Ovary (tissue), 9 donors: ENCODE measurements around the gene CLCN1. TPM values are rescaled to one million over a fixed set of nuclear protein-coding genes. Genes with fewer than 3 reads are reported as not detected.

Experiments used
- DNase-seq, 5 donors: peaks; one replicate each; pipeline ENCODE4 v3.0.0-alpha.2; 2019 to 2020
- H3K27ac ChIP-seq, 2 donors: fragments of 200-600 bp; one replicate each; pipeline versions ENCODE4 v1.5.1 to v1.8.0; 2019 to 2022
- H3K27me3 ChIP-seq: fragments of 200-600 bp; one replicate; pipeline ENCODE4 v1.8.0; 2022
- H3K36me3 ChIP-seq: fragments of 200-600 bp; sonication (generic); one replicate; pipeline ENCODE4 v1.5.1; 2019
- H3K4me1 ChIP-seq: one replicate; pipeline ENCODE4 v1.8.1; 2013; ENCODE audit warnings: mild to moderate bottlenecking, moderate library complexity; ENCODE audit not compliant: insufficient read depth
- H3K4me3 ChIP-seq: fragments of 200-600 bp; sonication (generic); one replicate; pipeline ENCODE4 v1.5.1; 2017
- H3K9me3 ChIP-seq, 2 donors: fragments of 200-600 bp in 1 of 2; sonication (generic) in 1 of 2; one replicate each; pipeline versions ENCODE4 v1.5.1 to v1.8.1; 2013 to 2019; ENCODE audit warnings: mild to moderate bottlenecking in 1 of 2, moderate library complexity in 1 of 2
- CTCF ChIP-seq, 3 donors: fragments of 450-650 bp in 2 of 3; fragments of 200-600 bp in 1 of 3; IDR thresholded peaks; one replicate each; pipeline versions ENCODE4 v1.5.1 to v1.8.0; 2016 to 2022; ENCODE audit warnings: antibody characterized with exemption in 3 of 3, mild to moderate bottlenecking in 1 of 3
- EP300 ChIP-seq: sonication (generic); formaldehyde crosslinking; IDR thresholded peaks from one replicate; pipeline ENCODE4 v1.6.1; 2017; ENCODE audit warnings: antibody characterized with exemption
- POLR2A ChIP-seq: fragments of 450-650 bp; IDR thresholded peaks from one replicate; pipeline ENCODE4 v1.6.1; 2017; ENCODE audit warnings: antibody characterized with exemption, mild to moderate bottlenecking, moderate library complexity
- WGBS, 3 donors: extraction: QIAGEN DNeasy Blood & Tissue Kit in 1 of 3; methylation state at CpG; one replicate each; pipeline versions ENCODE4 v1.1.5 to v1.1.7; 2013 to 2017; 5-methylcytosine and 5-hydroxymethylcytosine counted together
- intact Hi-C, 4 donors: fragments of 100-400 bp; cut with DNase I; formaldehyde crosslinking; loops; one replicate each; pipeline versions ENCODE4 v1.11.0 to v1.15.1; 2022 to 2023
- polyA plus RNA-seq, 2 donors: library from polyadenylated mRNA; stranded (reverse); fragments of 200-250 nt in 1 of 2; fragments of 350-450 nt in 1 of 2; fragmentation: Illumina TruSeq in 1 of 2; extraction: RNeasy Lipid Tissue Mini Kit (QIAGEN cat#74804) in 1 of 2; gene quantifications; one replicate each; pipeline ENCODE4 v1.2.3, GENCODE V29; 2013 to 2014
- total RNA-seq, 7 donors: library from RNA; depleted of rRNA in 2 of 7; stranded (reverse); fragments of >200 nt in 2 of 7; fragmentation: NEBNext Ultra II Directional in 3 of 7; extraction: Animal tissue kit (Norgen Biotek cat#: 25700) in 3 of 7; gene quantifications; one replicate each; pipeline versions ENCODE4 v1.1.0 to v1.2.4, GENCODE V29; 2016 to 2023
- donor health status: DM: no; HTN: no; CAD: no; lungs with moderate emphysema.
- donor health status: DM: no; HTN: no; CAD: no.
- donor health status: Bipolar disorder and iron deficiency.
- donor health status: DM: yes; HTN: yes; CAD: no.
- donor health status: DM: no; HTN: no; CAD: no.
- donor health status: DM: yes; HTN: yes; CAD: no.

CLCN1 gene
- total and polyA plus RNA-seq, 9 donors = 0.10 TPM; not detected in 8

- H3K4me3 ChIP-seq = no peak within 1 kb of the TSS
- H3K9me3 ChIP-seq = no peaks in the 10 kb centered on the region
- no peak for DNase-seq
- no peaks in the 10 kb centered on the region for H3K36me3 ChIP-seq
- H3K27me3 ChIP-seq = no peaks in the 10 kb centered on the region
- WGBS, 3 donors = 62 to 81% (median 68%) methylated on average over 18 to 19 of the region's 19 CpGs
- H3K27ac ChIP-seq = no peak within 1 kb of the TSS
- TF ChIP-seq POLR2A (no peak), EP300 (no peak), CTCF (IDR thresholded peaks at IDR 0.05) (no peak)
- no peaks in the 10 kb centered on the region for H3K4me1 ChIP-seq
- intact Hi-C loops = no loop called here
These were observed 31.1 kb upstream of the CLCN1 start, which contains the start of gene TMEM139 for GRCh38 chr7:143284591-143285469. TSS of gene TMEM139 (plus strand) at chr7:143284958. CDS start at chr7:143285958, 1,000 bp downstream.

DNA sequence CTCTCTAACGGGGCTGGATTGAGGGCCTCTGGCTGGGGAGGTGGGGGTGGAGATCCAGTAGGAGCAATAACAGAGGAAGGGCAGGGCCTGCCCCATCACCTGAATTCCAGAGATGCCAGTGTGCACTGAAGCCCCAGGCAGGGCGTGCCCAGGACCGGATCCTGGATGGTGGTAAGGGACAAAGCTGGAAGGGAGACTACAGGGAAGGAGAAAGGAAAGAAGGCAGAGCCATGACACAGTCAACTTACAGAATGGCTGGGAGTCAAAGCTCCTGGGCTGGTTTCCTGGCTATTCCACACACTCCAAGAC lies 30.5 kb upstream of the CLCN1 start:
- no peaks in the 10 kb centered on the region for H3K36me3 ChIP-seq
- WGBS, 3 donors = 68 to 71% (median 70%) methylated on average over 3 of the region's 3 CpGs
- no peaks in the 10 kb centered on the region for H3K27me3 ChIP-seq
- no peak overlapping the region for H3K4me3 ChIP-seq
- no peak for TF ChIP-seq POLR2A
- no peak for TF ChIP-seq EP300
- no peak for TF ChIP-seq CTCF (IDR thresholded peaks at IDR 0.05)
- intact Hi-C loops = no loop called here
- no peak for DNase-seq
- H3K9me3 ChIP-seq = no peaks in the 10 kb centered on the region
- no peak overlapping the region for H3K27ac ChIP-seq
- no peaks in the 10 kb centered on the region for H3K4me1 ChIP-seq

DNA sequence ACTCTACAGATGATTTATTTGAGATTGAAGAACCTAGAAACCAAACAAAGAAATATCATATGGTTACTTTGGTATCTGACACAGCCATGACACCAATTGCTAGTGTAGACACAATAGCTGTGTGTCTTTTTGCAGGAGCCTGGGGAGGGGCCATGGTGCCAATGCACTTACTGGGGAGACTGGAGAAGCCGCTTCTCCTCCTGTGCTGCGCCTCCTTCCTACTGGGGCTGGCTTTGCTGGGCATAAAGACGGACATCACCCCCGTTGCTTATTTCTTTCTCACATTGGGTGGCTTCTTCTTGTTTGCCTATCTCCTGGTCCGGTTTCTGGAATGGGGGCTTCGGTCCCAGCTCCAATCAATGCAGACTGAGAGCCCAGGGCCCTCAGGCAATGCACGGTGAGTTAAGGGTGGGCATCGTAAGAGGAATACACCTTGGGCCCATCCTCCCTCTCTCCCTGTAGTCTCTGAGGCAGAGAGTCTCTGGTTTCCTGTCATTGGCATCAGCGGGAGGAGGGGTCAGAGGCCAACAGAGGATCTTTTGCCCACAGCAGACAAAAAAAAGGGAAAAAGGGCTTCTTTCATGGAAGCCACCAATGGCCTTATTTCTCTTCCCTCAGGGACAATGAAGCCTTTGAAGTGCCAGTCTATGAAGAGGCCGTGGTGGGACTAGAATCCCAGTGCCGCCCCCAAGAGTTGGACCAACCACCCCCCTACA lies 29.9 kb upstream of the CLCN1 start:
- no peak overlapping the region for H3K27ac ChIP-seq
- 91 to 96% (median 95%) methylated on average over 11 of the region's 11 CpGs for WGBS, 3 donors
- H3K4me3 ChIP-seq = no peak overlapping the region
- TF ChIP-seq POLR2A (no peak), EP300 (no peak), CTCF (IDR thresholded peaks at IDR 0.05) (no peak)
- H3K27me3 ChIP-seq = no peaks in the 10 kb centered on the region
- no peaks in the 10 kb centered on the region for H3K36me3 ChIP-seq
- peaks cover 2% of the 10 kb centered on the region for H3K4me1 ChIP-seq
- intact Hi-C loops = no loop called here
- DNase-seq = no peak
- no peaks in the 10 kb centered on the region for H3K9me3 ChIP-seq

DNA sequence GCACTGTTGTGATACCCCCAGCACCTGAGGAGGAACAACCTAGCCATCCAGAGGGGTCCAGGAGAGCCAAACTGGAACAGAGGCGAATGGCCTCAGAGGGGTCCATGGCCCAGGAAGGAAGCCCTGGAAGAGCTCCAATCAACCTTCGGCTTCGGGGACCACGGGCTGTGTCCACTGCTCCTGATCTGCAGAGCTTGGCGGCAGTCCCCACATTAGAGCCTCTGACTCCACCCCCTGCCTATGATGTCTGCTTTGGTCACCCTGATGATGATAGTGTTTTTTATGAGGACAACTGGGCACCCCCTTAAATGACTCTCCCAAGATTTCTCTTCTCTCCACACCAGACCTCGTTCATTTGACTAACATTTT lies 29.4 kb upstream of the CLCN1 start:
- WGBS, 3 donors = 91 to 98% (median 93%) methylated on average over 6 of the region's 6 CpGs

More for the DNA sequence above, 29.4 kb upstream of the CLCN1 start:
- peaks cover 2% of the 10 kb centered on the region for H3K4me1 ChIP-seq
- H3K27ac ChIP-seq = no peak overlapping the region
- no peaks in the 10 kb centered on the region for H3K27me3 ChIP-seq
- intact Hi-C loops = no loop called here
- no peaks in the 10 kb centered on the region for H3K36me3 ChIP-seq
- H3K4me3 ChIP-seq = no peak overlapping the region
- no peak for DNase-seq
- no peaks in the 10 kb centered on the region for H3K9me3 ChIP-seq
- TF ChIP-seq EP300 = no peak
- no peak for TF ChIP-seq POLR2A
- no peak for TF ChIP-seq CTCF (IDR thresholded peaks at IDR 0.05)
